ENCODE data around the gene NTM.

Gene NTM

DNA sequence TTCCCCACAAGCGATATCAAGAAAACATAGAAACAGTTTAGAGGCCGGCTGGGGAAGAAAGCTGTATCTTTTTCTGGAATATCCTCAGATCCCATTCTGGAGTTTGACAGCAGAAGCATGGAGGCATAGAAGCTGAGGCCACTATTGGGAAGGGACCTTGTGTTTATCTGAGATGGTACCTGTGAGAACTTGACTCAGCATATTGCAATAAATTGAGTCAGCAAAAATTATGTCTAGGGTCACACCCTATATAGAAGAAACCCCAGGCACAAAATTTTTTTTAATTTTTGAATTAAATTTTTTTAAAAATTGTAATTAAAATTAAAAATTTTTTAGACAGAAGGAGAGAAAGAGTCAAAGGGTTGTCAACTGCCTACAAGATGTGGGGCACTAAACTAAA is 178.7 kb downstream of the NTM start:
- TF ChIP-seq, protein P1, sequence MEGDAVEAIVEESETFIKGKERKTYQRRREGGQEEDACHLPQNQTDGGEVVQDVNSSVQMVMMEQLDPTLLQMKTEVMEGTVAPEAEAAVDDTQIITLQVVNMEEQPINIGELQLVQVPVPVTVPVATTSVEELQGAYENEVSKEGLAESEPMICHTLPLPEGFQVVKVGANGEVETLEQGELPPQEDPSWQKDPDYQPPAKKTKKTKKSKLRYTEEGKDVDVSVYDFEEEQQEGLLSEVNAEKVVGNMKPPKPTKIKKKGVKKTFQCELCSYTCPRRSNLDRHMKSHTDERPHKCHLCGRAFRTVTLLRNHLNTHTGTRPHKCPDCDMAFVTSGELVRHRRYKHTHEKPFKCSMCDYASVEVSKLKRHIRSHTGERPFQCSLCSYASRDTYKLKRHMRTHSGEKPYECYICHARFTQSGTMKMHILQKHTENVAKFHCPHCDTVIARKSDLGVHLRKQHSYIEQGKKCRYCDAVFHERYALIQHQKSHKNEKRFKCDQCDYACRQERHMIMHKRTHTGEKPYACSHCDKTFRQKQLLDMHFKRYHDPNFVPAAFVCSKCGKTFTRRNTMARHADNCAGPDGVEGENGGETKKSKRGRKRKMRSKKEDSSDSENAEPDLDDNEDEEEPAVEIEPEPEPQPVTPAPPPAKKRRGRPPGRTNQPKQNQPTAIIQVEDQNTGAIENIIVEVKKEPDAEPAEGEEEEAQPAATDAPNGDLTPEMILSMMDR (IDR thresholded peaks at IDR 0.05): no peak
- no peak for TF ChIP-seq ZFX (IDR thresholded peaks at IDR 0.05; ENCODE audit: borderline replicate concordance)

DNA sequence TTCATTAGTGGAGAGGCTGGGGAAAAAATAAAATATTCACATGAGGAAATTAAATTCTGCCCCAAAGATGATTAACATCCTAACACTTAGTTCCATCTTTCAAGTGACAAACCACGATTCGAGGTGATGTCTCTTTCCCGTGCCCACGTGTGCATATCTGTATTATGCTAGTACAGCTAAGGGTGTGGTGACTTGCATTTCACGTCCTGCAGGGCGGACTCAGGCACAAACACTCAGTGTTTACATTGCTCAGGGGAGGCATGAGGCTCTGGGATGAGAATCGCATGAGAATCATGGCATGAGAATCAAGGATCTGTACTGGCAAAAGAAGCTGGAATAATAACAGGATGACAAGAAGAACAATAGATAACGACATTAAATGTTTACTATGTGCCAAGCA is 179.4 kb downstream of the NTM start:
- TF ChIP-seq, protein P1 (IDR thresholded peaks at IDR 0.05): no peak
- TF ChIP-seq ZFX (IDR thresholded peaks at IDR 0.05; ENCODE audit: borderline replicate concordance): no peak
- H3K27ac ChIP-seq: no peak overlapping the region

More for the DNA sequence above, 178.7 kb downstream of the NTM start:
- no peak overlapping the region for H3K27ac ChIP-seq

DNA sequence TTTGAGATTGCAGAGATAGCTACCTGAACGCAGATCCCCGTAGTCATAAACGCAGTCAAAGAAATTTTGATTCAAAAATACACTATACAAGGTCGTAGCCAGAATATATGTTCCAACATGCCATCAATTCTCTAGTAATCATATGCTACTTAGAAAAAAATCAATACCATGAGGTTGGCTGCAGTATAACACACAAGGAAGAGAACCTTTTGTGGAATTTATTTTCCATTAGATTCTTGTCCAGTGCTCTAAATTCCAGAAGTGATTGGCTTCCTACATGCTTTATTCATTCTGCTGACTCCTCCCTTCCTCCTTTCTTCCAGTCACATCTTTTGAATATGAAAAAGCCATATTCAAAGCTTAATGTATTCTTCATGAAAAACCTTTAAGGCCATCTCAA is 189.9 kb downstream of the NTM start:
- TF ChIP-seq ZFX (IDR thresholded peaks at IDR 0.05; ENCODE audit: borderline replicate concordance): no peak
- TF ChIP-seq, protein P1 (IDR thresholded peaks at IDR 0.05): no peak
- no peak overlapping the region for H3K27ac ChIP-seq

DNA sequence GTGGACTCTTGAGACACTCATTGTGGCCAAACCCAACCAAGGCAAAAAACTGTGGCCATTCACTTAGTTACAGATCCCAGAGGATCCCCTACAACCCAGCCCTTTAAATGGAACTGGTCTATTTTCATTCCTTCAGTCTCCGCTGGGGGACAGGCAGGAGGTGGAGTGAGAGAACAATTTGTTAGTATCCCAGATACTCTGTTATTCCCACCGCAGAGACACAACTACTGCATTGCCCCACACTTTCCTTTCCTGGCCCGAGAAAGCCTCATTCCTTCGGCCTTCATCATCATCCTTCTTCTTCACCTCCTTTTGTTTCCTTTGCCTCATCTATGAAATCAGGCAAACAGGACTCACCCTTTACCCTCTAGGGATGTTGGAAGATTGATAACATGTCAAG is 191.1 kb downstream of the NTM start:
- H3K27ac ChIP-seq: no peak overlapping the region

DNA sequence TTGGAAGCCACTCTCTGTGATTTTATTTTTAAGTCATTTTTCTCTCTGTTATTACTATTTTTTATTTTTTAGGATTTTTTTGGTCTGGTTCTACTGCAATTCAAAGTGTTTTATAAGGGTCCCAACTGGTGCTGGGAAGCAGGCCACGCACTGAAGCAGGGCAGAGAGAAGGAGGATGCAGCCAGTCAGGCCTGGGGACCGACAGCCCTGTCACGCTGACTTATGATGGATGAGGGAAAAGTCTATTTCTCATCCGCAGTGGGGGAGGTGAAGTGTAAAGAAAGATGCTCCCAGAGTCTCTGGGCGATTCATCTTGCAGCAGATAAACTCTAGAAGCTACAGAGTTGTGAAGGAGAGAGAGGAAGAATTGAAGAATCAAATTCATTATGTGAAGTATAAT is 191.6 kb downstream of the NTM start:
- TF ChIP-seq ZFX (IDR thresholded peaks at IDR 0.05; ENCODE audit: borderline replicate concordance): no peak
- TF ChIP-seq, protein P1 (IDR thresholded peaks at IDR 0.05): no peak
- no peak overlapping the region for H3K27ac ChIP-seq

More for the DNA sequence above, 191.1 kb downstream of the NTM start:
- TF ChIP-seq, protein P1 (IDR thresholded peaks at IDR 0.05): no peak
- TF ChIP-seq ZFX (IDR thresholded peaks at IDR 0.05; ENCODE audit: borderline replicate concordance): no peak

DNA sequence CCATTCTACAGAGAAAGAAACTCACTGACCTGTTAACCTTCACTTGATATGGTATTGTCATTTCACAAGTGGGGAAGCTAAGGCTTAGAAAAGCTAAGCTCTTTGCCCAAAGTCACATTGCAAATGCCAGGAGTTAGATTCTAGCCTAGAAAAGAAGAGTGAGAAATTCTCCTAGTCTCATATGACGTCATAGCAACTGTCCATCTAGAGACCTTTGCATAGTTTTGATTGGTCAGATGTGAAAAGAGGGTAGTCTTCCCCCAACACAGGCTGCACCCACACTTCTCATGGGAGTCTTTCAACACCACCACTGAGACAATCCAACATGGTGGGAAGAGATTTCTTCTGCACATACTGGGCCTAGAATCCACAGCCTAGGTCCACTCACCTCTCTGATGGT is 197.9 kb downstream of the NTM start:
- no peak for TF ChIP-seq ZFX (IDR thresholded peaks at IDR 0.05; ENCODE audit: borderline replicate concordance)
- TF ChIP-seq, protein P1 (IDR thresholded peaks at IDR 0.05): no peak
- H3K27ac ChIP-seq: no peak overlapping the region

DNA sequence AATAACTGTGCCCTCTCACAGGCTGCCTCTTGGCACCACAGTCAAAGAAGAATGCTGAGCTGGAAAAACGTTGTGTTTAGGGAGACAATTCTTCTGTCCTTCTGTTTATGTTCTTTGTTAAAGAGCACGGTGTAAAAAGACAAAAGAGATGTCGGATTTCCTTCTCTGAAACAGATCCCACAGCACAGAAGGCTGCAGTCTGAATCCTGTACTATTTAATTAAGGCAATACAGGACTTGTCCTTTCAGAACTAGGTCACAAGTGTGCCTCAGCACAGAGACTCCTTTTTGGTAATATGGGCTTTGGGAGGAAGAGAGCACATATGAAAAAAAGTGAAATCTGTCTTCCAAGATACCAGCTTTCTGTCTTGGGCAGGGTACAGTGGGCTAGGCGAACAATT is 201.2 kb downstream of the NTM start:
- TF ChIP-seq, protein P1 (IDR thresholded peaks at IDR 0.05): no peak
- no peak for TF ChIP-seq ZFX (IDR thresholded peaks at IDR 0.05; ENCODE audit: borderline replicate concordance)
- H3K27ac ChIP-seq: no peak overlapping the region
